Stimulated activated CD8-positive, alpha-beta memory T cell treated with anti-CD3 and anti-CD28 coated beads, Interleukin-7, amount 100 ng/mL, for 48 hours (primary cell): ENCODE results near the gene ECPAS.
"Not testable (repeated sequence)": the region's sequence is repeated elsewhere in the genome, so short reads cannot be mapped to it uniquely, and the experiment has no call there.

Source experiments
- DNase-seq, 2 donors: peaks; one replicate each; pipeline ENCODE4 v3.0.0-alpha.2; 2020; ENCODE audit warnings: low read depth in 1 of 2; ENCODE audit errors: extremely low read depth in 1 of 2

ECPAS gene

DNA sequence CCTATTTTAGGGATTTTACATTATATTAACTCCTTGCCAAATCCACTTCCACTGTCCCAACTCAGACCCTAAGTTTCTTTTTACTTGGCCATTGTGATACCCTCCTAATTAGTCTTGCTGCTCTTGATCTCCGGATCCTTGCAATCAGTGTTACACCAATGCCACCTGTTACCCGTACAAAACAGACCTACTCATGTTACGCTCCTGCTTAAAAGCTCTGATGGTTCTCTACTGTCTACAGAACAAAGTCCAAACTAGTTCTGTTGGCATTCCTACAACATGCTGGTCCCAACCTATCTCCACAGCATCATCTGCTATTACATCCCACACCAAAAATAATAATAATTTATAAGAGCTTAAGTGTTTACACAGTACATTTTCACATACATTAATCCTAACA is 9.8 kb downstream of the ECPAS start:
- no peak for DNase-seq

DNA sequence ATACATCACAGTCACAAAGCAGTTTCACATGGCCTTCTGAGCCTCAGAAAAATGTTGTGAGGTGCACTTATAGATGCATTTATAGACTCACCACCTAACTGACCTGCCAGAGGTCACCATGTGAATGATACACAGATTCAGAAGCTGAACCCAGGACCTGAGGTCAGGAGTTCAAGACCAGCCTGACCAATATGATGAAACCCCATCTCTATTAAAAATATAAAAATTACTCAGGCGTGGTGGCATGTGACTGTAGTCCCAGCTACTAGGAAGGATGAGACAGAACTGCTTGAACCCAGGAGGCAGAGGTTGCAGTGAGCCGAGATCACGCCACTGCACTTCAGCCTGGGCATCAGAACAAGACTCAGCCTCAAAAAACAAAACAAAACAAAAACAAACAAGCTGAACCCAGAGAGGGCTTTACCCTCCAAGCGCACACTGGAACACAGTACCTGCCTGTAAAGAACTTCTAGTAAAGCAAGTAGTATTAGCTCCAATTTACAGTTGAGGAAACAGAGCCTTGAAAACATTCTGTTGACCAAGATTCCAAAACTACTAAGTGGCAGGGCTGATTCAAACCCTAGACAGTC is 16.3 kb downstream of the ECPAS start:
- no peak for DNase-seq

DNA sequence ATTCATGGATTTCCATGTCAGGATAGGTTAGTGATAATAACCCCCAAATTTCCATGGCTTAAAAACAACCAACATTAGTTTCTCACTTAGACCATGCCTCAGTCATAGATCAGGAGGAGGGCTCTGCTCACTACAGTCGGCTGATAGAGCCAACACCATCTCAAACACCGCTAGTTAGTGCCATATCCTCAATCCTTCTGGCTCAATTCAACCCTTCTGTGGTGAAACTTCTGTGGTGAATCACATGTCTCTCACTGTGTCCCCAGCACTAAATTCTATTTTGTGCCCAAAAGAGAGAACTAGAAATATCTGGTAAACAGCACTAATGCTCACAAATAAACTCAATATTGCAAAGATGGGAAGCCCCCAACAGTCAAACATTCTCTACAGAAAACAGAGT is 21.1 kb downstream of the ECPAS start:
- no peak for DNase-seq

DNA sequence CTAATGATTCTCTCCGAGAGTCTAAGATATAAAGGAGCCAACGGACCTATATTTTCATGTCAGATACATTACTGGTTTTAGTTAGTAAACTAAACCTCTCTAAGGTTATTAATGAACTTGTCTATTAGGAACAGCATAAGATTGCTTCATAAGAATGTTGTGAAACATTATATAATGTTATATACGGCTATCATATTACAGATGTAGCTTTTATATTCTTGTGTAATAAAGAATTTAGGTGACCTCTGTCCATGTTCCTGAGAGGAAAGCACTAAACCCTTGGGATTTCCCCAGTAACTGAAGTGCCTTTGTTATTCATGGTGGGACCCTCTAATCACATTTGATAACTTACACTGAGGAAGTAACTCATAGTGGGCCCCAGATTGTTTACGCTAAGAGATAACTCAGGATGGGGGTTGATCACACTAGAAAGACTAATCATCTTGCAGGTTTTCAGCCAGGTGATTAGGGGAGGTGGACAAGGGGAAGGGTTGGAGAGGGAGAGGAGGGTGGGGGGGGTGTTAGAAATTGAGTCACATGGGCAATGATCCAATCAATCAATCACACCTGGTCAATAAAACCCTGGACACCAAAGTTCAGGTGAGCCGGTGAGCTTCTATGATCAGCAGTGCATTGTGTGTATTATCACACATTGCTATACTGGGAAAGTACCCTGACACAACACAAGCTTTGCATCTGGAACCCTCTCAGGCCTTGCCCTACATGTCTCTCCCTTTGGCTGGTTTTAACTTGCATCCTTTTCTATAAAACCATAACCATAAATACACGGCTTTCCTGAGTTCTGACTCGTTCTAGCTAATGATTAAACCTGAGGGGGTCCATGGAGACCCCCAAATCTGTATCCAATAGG is 25.8 kb downstream of the ECPAS start:
- no peak for DNase-seq

DNA sequence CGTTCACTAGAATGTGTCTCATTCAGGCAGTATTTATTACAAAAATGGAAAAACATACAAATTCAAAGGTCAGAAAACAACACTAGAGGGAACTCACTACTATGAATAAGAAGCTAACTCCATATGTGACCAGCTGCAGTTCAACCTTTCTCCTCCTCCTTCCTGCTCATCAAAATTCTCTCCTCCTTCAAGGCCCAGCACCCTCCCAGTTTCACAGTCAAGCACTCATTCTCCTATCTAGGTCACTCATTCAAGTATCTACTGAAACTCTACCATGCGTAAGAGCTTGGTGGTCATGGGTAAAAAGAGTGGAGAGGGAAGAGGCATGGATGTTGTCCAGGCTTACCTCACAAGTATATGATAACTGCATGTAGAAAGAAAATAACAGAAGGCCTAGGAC is 27.7 kb downstream of the ECPAS start:
- DNase-seq: no peak

DNA sequence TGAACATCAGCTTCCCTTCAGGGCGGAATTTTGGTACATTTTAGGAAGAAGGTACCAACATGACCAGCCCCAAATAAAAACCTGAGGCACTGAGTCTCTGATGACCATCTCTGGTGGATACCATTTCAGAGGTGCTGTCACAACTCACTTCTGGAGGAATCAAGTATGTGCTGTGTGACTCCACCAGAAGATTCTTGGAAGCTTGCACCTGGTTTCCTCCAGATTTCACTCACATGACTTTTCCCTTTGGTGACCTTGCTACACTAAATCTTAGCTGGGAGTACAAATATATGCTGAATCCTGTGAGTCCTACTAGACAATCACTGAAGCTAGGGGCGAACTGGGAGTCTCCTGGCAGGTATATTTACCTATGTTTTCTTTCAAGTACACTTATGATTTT is 28.5 kb downstream of the ECPAS start:
- no peak for DNase-seq

DNA sequence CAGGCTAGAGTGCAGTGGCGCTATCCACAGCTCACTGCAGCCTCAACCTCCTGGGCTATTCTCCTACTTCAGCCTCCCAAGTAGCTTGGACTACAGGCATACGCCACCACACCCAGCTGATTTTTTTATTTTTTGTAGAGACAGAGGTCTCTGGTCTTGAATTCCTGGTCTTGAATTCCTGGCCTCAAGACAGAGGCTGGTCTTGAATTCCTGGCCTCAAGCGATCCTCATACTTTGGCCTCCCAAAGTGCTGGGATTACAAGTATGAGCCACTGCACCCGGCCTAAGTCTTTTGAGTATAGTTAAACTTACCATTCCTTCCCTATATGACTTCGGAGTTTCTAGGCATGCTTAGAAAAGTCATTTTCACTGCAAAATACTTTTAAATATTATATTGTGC is 29.4 kb downstream of the ECPAS start:
- no peak for DNase-seq

DNA sequence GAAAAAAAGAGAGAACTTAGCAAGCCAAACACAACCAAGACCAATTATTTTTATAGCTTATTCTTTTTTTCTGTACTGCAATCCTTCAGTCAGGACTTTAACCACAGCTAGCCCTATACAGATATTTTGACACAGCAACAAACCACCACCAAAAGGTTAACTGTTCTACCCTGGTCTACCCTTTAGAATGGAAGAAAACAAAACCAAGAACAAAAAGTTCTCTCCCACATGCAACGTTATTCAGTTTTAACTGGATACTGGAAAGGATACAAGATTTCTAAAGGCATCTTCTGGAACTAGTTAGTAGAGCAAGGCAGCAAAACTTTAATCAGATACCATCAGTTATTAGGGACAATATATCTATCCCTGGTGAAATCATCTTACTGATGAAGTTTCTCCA is 32.6 kb downstream of the ECPAS start:
- DNase-seq: no peak

DNA sequence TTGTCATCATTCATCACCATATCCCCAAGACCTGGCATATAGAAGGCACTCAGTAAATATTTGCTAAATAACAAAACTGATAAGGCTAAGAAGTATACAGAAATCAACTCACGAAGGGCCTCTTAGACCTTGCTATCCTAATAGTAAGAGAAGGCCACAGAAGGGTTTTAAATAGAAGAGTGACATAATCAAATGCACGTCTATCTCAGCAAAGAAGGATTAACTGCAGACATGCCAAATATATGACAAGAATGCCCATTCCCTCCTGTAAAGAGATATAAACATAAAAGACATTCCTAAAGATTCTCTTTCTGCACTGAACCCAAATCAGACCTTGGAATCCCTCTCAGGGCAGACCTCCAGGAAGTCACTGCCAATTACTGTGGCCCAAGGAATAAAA is 34.1 kb downstream of the ECPAS start:
- DNase-seq: no peak

DNA sequence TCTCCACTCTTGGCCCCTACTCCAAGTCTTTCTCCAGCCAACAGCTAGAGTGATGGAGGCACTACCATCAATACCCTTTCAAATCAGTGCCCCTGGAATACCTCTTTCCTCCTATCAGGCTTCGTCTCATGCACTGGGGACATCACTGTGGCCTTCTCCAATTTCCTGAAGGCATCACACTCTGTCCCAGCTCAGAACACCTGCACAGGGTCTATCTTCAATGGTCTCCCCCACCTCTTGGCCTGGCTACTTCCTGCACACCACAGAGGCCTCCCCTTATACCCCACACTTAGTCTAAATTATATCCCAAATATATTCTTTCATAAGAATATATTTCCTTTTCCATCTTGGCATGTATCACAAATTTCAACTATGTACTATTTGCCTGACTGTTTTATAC is 34.5 kb downstream of the ECPAS start:
- DNase-seq: no peak

DNA sequence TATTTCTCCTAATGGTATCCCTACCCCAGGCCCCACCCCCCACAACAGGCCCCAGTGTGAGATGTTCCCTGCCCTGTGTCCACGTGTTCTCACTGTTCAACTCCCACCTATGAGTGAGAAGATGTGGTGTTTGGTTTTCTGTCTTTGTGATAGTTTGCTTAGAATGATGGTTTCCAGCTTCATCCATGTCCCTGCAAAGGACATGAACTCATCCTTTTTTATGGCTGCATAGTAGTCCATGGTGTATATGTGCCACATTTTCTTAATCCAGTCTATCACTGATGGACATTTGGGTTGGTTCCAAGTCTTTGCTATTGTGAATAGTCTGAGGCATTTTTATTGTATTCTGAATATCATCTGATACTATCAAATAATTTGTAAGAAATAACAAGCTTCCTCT is 38.4 kb downstream of the ECPAS start:
- not testable (repeated sequence) for DNase-seq

DNA sequence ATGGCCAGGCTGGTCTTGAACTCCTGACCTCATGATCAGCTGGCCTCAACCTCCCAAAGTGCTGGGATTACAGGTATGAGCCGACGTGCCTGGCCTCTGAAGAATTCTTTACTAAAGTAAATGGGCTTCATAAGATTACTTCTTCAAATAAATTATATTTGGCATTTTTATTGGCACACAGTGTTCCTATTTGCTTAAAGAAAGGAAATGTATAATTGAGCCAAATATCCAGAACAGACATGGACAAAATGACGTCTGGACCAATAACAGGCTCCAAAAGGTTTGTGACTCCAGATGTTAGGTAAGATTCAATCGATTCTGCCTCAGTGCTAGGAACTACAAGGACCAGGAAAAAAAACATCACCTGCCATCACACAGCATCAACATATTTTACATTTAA is 40.7 kb downstream of the ECPAS start:
- DNase-seq: no peak

DNA sequence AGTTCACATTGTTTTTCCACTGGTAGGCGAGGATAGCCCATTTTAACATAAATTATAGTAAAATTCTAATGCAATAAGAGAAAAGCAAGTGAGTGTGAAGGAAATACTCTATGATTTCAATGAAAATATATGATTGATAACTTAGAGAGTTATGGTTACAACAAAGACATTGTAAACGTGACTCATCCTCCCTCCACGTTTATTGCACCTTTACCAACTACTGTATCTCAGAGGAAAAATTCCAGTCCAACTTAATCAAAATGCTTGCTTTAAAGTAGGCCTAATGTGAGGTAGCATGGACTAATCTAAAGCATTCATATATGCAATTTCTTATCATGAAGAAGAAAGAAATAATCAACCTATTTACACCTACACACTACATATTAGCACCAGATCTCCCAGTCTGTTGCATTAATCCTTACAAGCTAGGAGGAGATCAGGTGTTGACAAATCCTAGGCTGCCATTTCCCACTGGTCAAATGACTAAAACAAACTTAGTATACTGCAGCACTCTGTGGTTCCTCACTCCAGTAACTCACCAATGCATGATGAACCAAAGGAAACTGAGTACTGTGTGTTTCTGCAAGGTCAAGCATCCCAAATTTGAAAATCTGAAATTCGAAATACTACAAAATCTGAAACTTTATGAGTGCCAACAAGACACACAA is 41.7 kb downstream of the ECPAS start:
- no peak for DNase-seq

DNA sequence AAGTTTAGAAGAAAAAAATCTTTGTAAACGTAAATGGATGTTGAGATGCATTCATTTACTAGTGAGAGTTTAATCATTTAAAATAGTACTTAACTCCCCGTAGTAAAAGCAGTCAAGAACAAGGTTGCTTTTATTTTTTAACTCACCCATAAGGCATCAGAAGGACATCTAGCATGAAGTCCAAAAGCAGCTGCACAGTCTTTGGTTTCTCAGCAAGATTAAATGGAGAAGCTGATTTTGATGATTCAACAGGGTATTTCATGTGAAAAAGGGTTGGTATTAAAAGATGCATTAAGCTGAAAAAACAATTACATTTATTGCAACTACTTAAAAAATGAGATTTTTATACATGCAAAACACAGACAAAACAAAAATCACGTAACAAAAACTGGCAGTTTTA is 44.0 kb downstream of the ECPAS start:
- DNase-seq: no peak

DNA sequence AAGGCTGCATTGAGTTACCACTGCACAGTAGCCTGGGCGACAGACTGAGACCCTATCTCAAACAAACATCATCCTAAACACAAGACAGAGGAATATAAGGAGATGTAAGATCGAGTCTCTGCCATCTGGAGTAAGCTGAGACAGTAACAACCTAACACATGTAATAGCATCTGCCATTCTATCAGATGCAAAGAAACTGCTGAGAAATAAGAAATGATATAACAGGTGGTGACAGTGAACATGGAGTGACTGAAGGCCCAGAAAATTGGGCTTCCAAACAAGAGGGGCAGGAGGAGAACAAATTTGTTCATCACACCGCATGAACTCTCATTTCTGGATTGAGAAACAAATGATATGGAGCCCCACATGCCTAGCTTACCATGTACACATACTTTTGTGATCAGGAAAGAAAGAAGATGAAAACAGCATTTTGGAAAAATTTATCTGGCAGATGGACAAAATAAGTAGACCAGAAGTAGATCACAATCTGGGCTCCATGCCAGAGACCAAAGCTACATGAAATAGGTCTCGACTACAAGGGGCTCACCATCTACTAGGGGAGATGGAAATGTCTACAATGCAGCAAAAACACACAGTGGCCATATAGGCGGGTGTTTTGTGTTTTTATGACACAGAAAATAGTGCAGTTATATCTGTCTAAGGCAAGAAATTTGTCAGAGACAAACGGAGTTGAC is 45.5 kb downstream of the ECPAS start:
- no peak for DNase-seq

DNA sequence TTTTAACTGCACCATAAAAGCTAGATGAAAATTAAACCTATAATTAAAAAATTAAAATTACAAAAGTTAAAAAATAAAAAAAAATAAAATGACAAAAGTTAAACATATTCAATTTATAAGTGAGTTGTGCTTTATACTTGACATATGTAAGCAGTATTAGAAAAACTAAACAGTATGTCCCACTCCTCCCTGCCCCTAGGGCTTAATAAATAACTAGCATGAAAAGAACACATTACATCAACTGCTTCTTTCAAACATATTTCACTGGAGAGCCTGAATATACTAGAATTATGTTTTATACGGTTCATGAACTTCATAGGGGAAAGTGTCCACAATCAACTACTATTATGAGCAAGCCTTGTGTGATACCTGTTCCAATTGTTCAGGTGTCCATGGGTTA is 47.6 kb downstream of the ECPAS start:
- no peak for DNase-seq

DNA sequence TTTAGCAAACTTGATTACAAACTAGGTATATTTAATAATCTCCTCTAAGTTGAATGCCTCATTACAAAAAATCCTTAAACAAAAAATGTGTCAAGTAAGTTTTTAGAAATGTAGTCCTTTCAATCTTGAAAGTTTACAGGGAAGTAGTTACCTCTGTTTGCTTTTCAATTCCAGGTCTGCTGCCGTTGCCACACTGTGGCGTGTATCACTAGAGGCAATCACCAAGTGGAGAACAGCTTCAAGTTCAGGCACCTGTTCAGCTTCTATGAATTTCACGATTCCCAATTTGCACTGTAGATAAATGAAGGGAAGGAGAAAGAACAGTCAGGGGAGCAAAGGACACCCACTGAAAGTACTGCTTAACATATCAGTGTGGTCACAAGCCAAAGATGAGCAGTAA is 51.1 kb downstream of the ECPAS start:
- no peak for DNase-seq

DNA sequence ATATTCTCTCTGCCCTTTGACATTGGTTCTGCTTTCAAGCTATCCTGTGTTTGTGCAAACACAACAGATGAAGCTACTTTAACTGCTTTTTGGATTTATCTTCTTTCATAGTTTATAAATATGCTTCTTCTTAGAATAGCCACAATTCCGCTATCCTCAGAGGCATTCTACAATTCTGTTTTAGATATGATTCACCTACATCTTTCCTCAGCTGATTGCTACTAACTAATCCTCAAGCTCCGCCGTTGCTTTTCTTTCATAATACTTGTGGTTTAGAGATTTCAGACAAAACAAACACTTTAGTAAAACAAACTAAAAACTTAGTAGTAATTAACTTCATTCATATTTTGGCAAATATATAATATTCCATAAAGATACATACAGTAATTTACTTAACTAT is 52.5 kb downstream of the ECPAS start:
- DNase-seq: no peak

DNA sequence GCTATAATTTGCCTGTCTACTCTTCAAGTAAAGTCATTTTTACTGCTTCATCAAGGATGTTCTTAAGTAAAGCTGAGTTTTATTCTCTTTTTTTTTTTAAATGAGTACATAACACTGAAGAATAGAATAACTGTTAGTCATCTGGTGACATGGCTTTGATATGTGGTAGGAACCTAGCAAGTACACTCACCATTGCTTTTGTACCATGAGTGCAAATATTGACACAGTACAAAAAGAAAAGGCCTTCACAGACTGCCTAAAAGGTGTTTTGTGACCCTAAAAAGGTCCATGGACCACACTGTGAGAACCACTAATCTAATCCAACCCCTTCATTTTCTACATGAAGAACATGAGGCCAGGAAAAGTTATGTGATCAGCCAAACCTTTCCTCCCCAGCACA is 55.0 kb downstream of the ECPAS start:
- DNase-seq: no peak

DNA sequence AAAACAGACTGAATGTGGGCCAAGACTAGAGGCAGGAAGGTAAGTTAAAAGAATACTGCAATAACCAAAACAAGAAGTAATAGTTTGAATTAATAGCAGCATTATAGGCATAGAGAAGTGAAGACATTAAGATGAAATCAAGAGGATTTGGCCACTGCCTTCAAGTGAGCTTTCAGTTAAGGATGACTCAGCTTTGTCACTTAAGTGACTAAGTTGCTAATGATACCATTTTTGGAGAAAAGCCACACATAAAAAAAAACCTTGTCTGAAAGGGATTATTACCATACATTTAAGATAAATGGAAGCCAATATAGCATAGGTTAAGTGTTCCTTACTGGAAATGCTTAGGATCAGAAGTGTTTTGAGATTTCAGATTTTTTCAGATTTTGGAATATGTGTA is 57.0 kb downstream of the ECPAS start:
- DNase-seq: no peak

DNA sequence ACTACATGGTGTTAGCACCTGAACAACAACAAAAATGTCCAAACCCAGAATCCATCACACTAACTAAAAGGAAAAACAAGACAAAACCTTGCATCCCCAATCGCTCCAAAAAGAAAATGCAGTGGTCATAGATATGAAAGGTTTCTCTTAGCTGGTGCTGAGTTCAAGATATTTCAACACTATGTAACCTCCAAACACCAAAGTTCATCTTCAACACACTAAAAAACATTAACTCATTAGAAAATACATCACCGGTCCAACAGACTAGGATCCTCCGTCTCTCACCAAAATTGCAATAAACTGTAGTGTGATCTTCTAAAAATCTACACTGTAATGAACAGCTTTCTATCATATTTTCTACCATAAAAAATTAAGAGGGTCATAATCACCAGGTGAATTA is 60.8 kb downstream of the ECPAS start:
- no peak for DNase-seq

DNA sequence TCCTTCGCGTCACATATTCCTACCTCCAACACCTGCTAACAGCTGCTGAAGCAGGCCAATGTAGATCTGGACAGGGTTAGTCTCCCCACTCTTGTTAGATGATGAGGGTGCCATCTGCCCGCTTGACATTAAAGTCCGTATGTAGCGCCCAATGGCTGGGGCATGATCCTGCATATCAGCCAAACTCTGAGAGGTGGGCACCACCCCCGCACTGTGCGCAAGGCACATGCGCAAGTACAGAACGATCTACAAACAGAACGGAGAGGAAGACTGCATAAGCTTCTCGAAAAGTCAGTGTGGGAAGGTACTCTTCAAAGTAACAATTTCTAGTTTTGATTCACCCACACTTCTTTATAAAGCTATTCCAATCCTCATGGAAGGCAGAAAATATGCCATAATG is 69.8 kb downstream of the ECPAS start:
- DNase-seq: no peak
